Suprapubic skin (tissue), 4 donors: ENCODE data around the gene RBMS3. TPM values are rescaled to one million over a fixed set of nuclear protein-coding genes. Genes with fewer than 3 reads are reported as not detected.
"Not testable (repeated sequence)": the region's sequence is repeated elsewhere in the genome, so short reads cannot be mapped to it uniquely, and the experiment has no call there.

Experiments
- DNase-seq, 2 donors: peaks; one replicate each; pipeline ENCODE4 v3.0.0-alpha.2; 2019; ENCODE audit warnings: low spot score in 2 of 2
- H3K27ac ChIP-seq: fragments of 200-600 bp; sonication (generic); one replicate; pipeline ENCODE4 v1.5.1; 2019
- H3K27me3 ChIP-seq: fragments of 200-600 bp; sonication (generic); one replicate; pipeline ENCODE4 v1.5.1; 2019
- H3K36me3 ChIP-seq: fragments of 200-600 bp; sonication (generic); one replicate; pipeline ENCODE4 v1.5.1; 2019
- H3K4me1 ChIP-seq: fragments of 200-600 bp; sonication (generic); one replicate; pipeline ENCODE4 v1.5.1; 2019
- H3K4me3 ChIP-seq: fragments of 200-600 bp; sonication (generic); one replicate; pipeline ENCODE4 v1.5.1; 2019; ENCODE audit warnings: mild to moderate bottlenecking
- H3K9me3 ChIP-seq: fragments of 200-600 bp; sonication (generic); one replicate; pipeline ENCODE4 v1.5.1; 2019
- EP300 ChIP-seq: sonication (generic); formaldehyde crosslinking; IDR thresholded peaks from one replicate; pipeline ENCODE4 v1.6.1; 2017; ENCODE audit warnings: antibody characterized with exemption
- POLR2A ChIP-seq, 2 donors: fragments of 450-650 bp; IDR thresholded peaks; one replicate each; pipeline ENCODE4 v1.6.1; 2017; ENCODE audit warnings: antibody characterized with exemption in 2 of 2, mild to moderate bottlenecking in 2 of 2, moderate library complexity in 2 of 2
- POLR2AphosphoS5 ChIP-seq, 3 donors: sonication (generic); formaldehyde crosslinking; IDR thresholded peaks; one replicate each; pipeline ENCODE4 v1.6.1; 2017; ENCODE audit warnings: antibody characterized with exemption in 3 of 3
- WGBS: methylation state at CpG from one replicate; pipeline ENCODE4 v1.1.5; 2018; 5-methylcytosine and 5-hydroxymethylcytosine counted together
- total RNA-seq, 4 donors: library from RNA; depleted of rRNA; stranded (reverse); fragments of >200 nt; gene quantifications; one replicate each; pipeline ENCODE4 v1.1.0, GENCODE V29; 2016
- TF ChIP-seq, protein P1 (sequence below), 2 donors: fragments of 200-600 bp in 1 of 2; fragments of 450-650 bp in 1 of 2; sonication (generic) in 1 of 2; IDR thresholded peaks; one replicate each; pipeline ENCODE4 v1.5.1; 2016 to 2019; ENCODE audit warnings: antibody characterized with exemption in 2 of 2, mild to moderate bottlenecking in 1 of 2, moderate library complexity in 1 of 2

The RBMS3 gene
- total RNA-seq, 4 donors from 2014 or later = 7.7 to 23.4 (median 11.9) TPM

GRCh38 chr3:29385046-29385830, 104.4 kb downstream of the RBMS3 start:
- Histone ChIP-seq H3K4me1 (peaks cover 4% of the 10 kb centered on the region), H3K27ac (no peak overlapping the region), H3K27me3 (no peaks in the 10 kb centered on the region), H3K4me3 (no peak overlapping the region), H3K9me3 (no peaks in the 10 kb centered on the region), H3K36me3 (no peaks in the 10 kb centered on the region)
- WGBS = 79% methylated on average over 5 of the region's 5 CpGs
- DNase-seq = no peak
- TF ChIP-seq POLR2A (IDR thresholded peaks at IDR 0.05) (no peak), EP300 (no peak), POLR2AphosphoS5 (IDR thresholded peaks at IDR 0.05) (no peak)
- TF ChIP-seq, protein P1, sequence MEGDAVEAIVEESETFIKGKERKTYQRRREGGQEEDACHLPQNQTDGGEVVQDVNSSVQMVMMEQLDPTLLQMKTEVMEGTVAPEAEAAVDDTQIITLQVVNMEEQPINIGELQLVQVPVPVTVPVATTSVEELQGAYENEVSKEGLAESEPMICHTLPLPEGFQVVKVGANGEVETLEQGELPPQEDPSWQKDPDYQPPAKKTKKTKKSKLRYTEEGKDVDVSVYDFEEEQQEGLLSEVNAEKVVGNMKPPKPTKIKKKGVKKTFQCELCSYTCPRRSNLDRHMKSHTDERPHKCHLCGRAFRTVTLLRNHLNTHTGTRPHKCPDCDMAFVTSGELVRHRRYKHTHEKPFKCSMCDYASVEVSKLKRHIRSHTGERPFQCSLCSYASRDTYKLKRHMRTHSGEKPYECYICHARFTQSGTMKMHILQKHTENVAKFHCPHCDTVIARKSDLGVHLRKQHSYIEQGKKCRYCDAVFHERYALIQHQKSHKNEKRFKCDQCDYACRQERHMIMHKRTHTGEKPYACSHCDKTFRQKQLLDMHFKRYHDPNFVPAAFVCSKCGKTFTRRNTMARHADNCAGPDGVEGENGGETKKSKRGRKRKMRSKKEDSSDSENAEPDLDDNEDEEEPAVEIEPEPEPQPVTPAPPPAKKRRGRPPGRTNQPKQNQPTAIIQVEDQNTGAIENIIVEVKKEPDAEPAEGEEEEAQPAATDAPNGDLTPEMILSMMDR (IDR thresholded peaks at IDR 0.05) = no peak

- Histone ChIP-seq H3K9me3 (no peaks in the 10 kb centered on the region), H3K27ac (no peak overlapping the region), H3K4me1 (no peaks in the 10 kb centered on the region), H3K36me3 (no peaks in the 10 kb centered on the region), H3K4me3 (no peak overlapping the region), H3K27me3 (no peaks in the 10 kb centered on the region)
- 85% methylated on average over 2 of the region's 2 CpGs for WGBS
- no peak for DNase-seq
- TF ChIP-seq, protein P1 (IDR thresholded peaks at IDR 0.05) = no peak
- no peak for TF ChIP-seq EP300
- no peak for TF ChIP-seq POLR2A (IDR thresholded peaks at IDR 0.05)
- no peak for TF ChIP-seq POLR2AphosphoS5 (IDR thresholded peaks at IDR 0.05)
Measured at GRCh38 chr3:29389362-29389761, 108.5 kb downstream of the RBMS3 start.

- Histone ChIP-seq H3K4me3 (no peak overlapping the region), H3K36me3 (no peaks in the 10 kb centered on the region), H3K9me3 (no peaks in the 10 kb centered on the region), H3K4me1 (no peaks in the 10 kb centered on the region), H3K27ac (no peak overlapping the region), H3K27me3 (no peaks in the 10 kb centered on the region)
- no peak for DNase-seq
- TF ChIP-seq POLR2A (IDR thresholded peaks at IDR 0.05) (no peak), EP300 (no peak), POLR2AphosphoS5 (IDR thresholded peaks at IDR 0.05) (no peak)
- TF ChIP-seq, protein P1 (IDR thresholded peaks at IDR 0.05) = no peak
Measured at GRCh38 chr3:29392625-29393388, 111.9 kb downstream of the RBMS3 start.

- H3K27ac ChIP-seq, DNase-seq, H3K27me3 ChIP-seq, H3K36me3 ChIP-seq, H3K9me3 ChIP-seq, H3K4me3 ChIP-seq, H3K4me1 ChIP-seq: not testable (repeated sequence)
- 76% methylated on average over 4 of the region's 4 CpGs for WGBS
Measured at GRCh38 chr3:29393946-29394345, 113.1 kb downstream of the RBMS3 start.

DNA sequence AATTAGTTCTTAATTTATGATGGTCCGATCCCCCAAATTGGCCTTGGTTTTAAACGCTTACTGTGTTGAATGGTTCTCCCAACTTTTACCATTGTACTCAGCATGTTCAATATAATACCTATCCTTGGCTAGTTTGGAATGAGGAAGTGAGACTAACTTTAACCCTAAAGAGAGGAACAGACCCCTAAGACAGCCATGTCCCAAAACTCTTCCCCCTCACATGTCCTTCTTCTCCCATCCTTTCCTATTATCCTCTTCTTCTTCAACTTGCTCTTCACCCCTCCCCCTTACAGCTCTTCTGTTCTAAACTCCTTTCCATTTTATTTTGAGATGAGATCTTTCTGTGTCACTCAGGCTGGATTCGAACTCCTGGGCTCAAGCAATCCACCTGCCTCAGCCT, 116.5 kb downstream of the RBMS3 start:
- no peak for DNase-seq
- Histone ChIP-seq H3K9me3 (no peaks in the 10 kb centered on the region), H3K36me3 (no peaks in the 10 kb centered on the region), H3K27ac (no peak overlapping the region), H3K4me3 (no peak overlapping the region), H3K4me1 (no peaks in the 10 kb centered on the region), H3K27me3 (no peaks in the 10 kb centered on the region)
- 98% methylated on average over 3 of the region's 3 CpGs for WGBS
- TF ChIP-seq POLR2A (IDR thresholded peaks at IDR 0.05) (no peak), POLR2AphosphoS5 (IDR thresholded peaks at IDR 0.05) (no peak), EP300 (no peak)
- TF ChIP-seq, protein P1 (IDR thresholded peaks at IDR 0.05) = no peak
